Measurements from ENCODE around the gene PPP2R2B.

The PPP2R2B gene

GRCh38 chr5:146779211-146779869, 99.2 kb downstream of the PPP2R2B start:
- TF ChIP-seq, protein P1, sequence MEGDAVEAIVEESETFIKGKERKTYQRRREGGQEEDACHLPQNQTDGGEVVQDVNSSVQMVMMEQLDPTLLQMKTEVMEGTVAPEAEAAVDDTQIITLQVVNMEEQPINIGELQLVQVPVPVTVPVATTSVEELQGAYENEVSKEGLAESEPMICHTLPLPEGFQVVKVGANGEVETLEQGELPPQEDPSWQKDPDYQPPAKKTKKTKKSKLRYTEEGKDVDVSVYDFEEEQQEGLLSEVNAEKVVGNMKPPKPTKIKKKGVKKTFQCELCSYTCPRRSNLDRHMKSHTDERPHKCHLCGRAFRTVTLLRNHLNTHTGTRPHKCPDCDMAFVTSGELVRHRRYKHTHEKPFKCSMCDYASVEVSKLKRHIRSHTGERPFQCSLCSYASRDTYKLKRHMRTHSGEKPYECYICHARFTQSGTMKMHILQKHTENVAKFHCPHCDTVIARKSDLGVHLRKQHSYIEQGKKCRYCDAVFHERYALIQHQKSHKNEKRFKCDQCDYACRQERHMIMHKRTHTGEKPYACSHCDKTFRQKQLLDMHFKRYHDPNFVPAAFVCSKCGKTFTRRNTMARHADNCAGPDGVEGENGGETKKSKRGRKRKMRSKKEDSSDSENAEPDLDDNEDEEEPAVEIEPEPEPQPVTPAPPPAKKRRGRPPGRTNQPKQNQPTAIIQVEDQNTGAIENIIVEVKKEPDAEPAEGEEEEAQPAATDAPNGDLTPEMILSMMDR (conservative IDR thresholded peaks at IDR 0.05; ENCODE audit: low read depth, low read length): no peak
- DNase-seq (ENCODE audit: low read depth): no peak
- no peak overlapping the region for H3K4me3 ChIP-seq (ENCODE audit: low read depth, low read length)

DNA sequence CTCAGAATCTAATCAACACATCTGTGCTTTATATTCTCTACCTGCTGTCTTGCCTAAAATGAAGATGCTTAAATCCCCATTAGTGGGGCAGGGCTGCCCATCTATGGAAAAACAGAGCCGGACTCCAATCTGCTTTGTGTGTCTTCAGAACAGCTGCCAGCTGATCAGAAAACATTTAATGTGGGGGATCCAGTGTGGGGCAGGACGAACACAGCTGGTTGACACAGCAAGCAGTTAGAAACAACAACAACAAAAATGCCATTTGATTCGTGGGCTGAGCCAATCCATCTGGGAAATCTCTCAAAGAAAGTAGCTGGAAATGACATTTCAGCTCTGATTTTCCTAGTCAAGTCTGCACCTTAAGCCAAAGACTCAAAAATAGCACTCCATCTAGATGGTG, 99.8 kb downstream of the PPP2R2B start:
- TF ChIP-seq, protein P1 (conservative IDR thresholded peaks at IDR 0.05; ENCODE audit: low read depth, low read length): no peak
- no peak overlapping the region for H3K4me3 ChIP-seq (ENCODE audit: low read depth, low read length)
- DNase-seq (ENCODE audit: low read depth): no peak

- no peak overlapping the region for H3K4me3 ChIP-seq (ENCODE audit: low read depth, low read length)
- DNase-seq (ENCODE audit: low read depth): no peak
- TF ChIP-seq, protein P1 (conservative IDR thresholded peaks at IDR 0.05; ENCODE audit: low read depth, low read length): no peak
Observed at GRCh38 chr5:146778261-146778660, 100.3 kb downstream of the PPP2R2B start.

DNA sequence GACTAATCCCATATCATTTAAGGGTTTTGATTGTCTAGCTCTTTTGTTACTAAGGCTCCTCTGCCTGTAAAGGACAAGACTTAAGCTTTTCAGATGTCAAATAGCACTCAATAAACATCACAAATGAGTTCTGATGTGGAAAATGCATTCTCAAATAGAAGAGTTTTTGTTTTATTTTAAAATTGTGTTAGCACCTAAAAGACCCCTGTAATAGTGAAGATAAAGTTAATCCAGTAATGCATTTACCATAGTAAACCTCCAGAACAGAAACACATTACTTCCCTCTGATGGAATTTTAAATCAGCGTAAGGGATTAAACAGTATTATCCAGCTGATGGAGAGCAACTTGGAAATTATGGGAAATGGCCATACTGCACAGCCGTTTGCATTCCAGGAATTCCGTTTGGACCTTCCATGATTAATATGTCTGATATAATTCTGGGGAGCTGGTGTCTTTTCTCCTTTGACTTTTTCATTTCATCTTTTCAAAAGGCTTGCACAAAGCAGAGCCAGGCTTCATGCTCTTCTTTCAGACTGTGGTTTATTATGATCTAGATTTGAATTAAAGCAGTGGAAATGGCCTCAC, 105.6 kb downstream of the PPP2R2B start:
- no peak for DNase-seq (ENCODE audit: low read depth)
- no peak overlapping the region for H3K4me3 ChIP-seq (ENCODE audit: low read depth, low read length)
- TF ChIP-seq, protein P1 (conservative IDR thresholded peaks at IDR 0.05; ENCODE audit: low read depth, low read length): no peak

GRCh38 chr5:146770980-146771379, 107.6 kb downstream of the PPP2R2B start:
- TF ChIP-seq, protein P1 (conservative IDR thresholded peaks at IDR 0.05; ENCODE audit: low read depth, low read length): no peak

DNA sequence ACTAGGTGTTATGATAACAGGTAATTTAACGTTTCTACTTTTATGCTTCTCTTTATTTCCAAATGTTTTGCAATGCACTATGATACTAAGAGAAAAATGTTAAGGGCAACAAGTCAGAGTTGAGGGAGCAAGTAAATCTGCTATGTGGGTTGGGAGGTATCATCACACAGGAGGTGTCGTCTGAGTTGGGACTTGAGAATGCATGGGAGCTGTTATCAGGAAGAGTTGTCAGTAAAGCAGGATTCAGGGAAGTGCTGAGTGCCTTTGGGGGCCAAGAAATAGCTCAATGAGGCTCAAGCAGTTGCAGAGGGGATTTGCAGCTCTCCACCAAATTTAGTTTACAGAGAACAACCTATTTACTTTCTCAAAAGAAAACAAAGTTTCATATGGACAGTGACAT, 108.0 kb downstream of the PPP2R2B start:
- TF ChIP-seq, protein P1 (conservative IDR thresholded peaks at IDR 0.05; ENCODE audit: low read depth, low read length): no peak
- no peak overlapping the region for H3K4me3 ChIP-seq (ENCODE audit: low read depth, low read length)
- no peak for DNase-seq (ENCODE audit: low read depth)

More at GRCh38 chr5:146770980-146771379, 107.6 kb downstream of the PPP2R2B start:
- DNase-seq (ENCODE audit: low read depth): no peak
- H3K4me3 ChIP-seq (ENCODE audit: low read depth, low read length): no peak overlapping the region

- no peak for DNase-seq (ENCODE audit: low read depth)
- TF ChIP-seq, protein P1 (conservative IDR thresholded peaks at IDR 0.05; ENCODE audit: low read depth, low read length): no peak
- no peak overlapping the region for H3K4me3 ChIP-seq (ENCODE audit: low read depth, low read length)
Observed at GRCh38 chr5:146767534-146767933, 111.0 kb downstream of the PPP2R2B start.
